Tibial nerve (tissue), 4 donors: Measurements from ENCODE around the gene ANKRD49. TPM values are rescaled to one million over a fixed set of nuclear protein-coding genes. Genes with fewer than 3 reads are reported as not detected.

Source experiments
- DNase-seq, 2 donors: peaks; one replicate each; pipeline ENCODE4 v3.0.0-alpha.2; 2019; ENCODE audit warnings: low spot score in 2 of 2
- H3K27ac ChIP-seq, 4 donors: fragments of 200-600 bp; sonication (generic) in 3 of 4; one replicate each; pipeline ENCODE4 v1.5.1; 2017 to 2019; ENCODE audit warnings: mild to moderate bottlenecking in 1 of 4
- H3K27me3 ChIP-seq, 2 donors: fragments of 200-600 bp; sonication (generic) in 1 of 2; one replicate each; pipeline versions ENCODE4 v1.5.1 to v1.6.0; 2017 to 2019
- H3K36me3 ChIP-seq, 3 donors: fragments of 200-600 bp; sonication (generic); one replicate each; pipeline ENCODE4 v1.5.1; 2018 to 2019
- H3K4me1 ChIP-seq, 4 donors: fragments of 200-600 bp; sonication (generic) in 3 of 4; one replicate each; pipeline ENCODE4 v1.5.1; 2017 to 2019
- H3K4me3 ChIP-seq, 4 donors: fragments of 200-600 bp; sonication (generic) in 3 of 4; one replicate each; pipeline ENCODE4 v1.5.1; 2017 to 2019; ENCODE audit warnings: mild to moderate bottlenecking in 1 of 4, moderate library complexity in 1 of 4
- H3K9me3 ChIP-seq, 4 donors: fragments of 200-600 bp; sonication (generic) in 3 of 4; one replicate each; pipeline ENCODE4 v1.5.1; 2017 to 2019
- EP300 ChIP-seq, 2 donors: sonication (generic); formaldehyde crosslinking; IDR thresholded peaks; one replicate each; pipeline ENCODE4 v1.6.1; 2017; ENCODE audit warnings: antibody characterized with exemption in 2 of 2, mild to moderate bottlenecking in 1 of 2
- POLR2A ChIP-seq, 2 donors: fragments of 450-650 bp; IDR thresholded peaks; one replicate each; pipeline ENCODE4 v1.6.1; 2017; ENCODE audit warnings: antibody characterized with exemption in 2 of 2, mild to moderate bottlenecking in 2 of 2, moderate library complexity in 2 of 2
- WGBS, 2 donors: methylation state at CpG; one replicate each; pipeline ENCODE4 v1.1.5; 2018; 5-methylcytosine and 5-hydroxymethylcytosine counted together
- total RNA-seq, 4 donors: library from RNA; depleted of rRNA; stranded (reverse); fragments of >200 nt; gene quantifications; one replicate each; pipeline ENCODE4 v1.1.0, GENCODE V29; 2016
- TF ChIP-seq, protein P1 (sequence below), 5 experiments: fragments of 200-600 bp in 3 of 5; fragments of 450-650 bp in 2 of 5; sonication (generic) in 3 of 5; IDR thresholded peaks; one replicate each; pipeline ENCODE4 v1.5.1; 2016 to 2019; ENCODE audit warnings: antibody characterized with exemption in 5 of 5, mild to moderate bottlenecking in 3 of 5, moderate library complexity in 2 of 5

Gene ANKRD49
- 10 to 100 TPM in 3 of 4 donors, 1 to 10 TPM in 1; 9.2 to 44.9 (median 16.8) TPM for total RNA-seq

DNA sequence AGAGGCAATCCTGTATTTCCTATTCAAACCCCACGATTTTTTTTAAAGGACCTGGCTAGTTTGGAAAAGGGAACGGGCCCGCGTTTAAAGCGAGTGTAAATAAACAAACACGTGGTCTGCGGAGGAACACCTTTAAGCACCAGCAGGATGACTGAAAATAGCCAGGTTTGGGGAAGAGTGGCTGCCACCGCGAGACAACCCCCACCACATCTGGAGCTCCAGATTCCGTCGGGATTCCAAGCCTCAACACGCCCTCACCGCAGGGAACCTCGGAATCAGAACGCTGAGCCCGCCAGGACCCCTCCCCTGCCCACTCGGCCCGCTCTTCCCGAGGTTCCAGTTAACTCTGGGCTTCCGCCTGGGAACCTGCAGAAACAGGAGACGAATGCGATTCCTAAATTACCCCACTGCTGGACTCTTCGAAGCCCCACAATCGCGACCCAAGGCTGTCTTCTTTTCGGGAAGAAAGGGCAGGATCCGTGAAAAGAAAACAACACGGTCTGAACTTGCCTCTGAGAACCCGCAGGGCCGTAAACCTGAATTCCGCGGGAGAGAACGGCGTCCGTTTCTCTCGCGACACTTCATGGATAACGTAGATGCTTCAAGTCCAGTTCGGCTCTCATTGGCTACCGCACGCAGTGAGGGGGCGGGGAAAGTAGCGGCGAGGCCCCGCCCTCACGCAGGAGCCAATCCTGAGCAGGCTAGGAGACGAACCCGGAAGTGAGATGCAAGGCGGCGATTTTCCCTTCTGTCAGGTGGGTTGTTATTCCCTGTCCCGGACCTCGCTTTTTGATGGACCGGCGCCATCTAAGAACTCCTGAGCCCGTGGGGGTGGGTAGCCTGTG lies at the start of gene ANKRD49, which contains the start of gene MRE11:
TSS of gene ANKRD49 (plus strand) at position 704 of the 845 bp plus-strand sequence. CDS start 2,710 bp downstream, outside the sequence.
TSS of gene MRE11 (minus strand) at position 564 of the 845 bp plus-strand sequence. CDS start 1,043 bp downstream, outside the sequence.
- Histone ChIP-seq H3K27ac (peak within 1 kb of the TSS; percentile 37 to 92 (median 84)), H3K4me1 (peaks cover 0 to 35% (median 9%) of the 10 kb centered on the region in 4 donors), H3K27me3 (no peaks in the 10 kb centered on the region), H3K9me3 (no peaks in the 10 kb centered on the region), H3K36me3 (peaks cover 0 to 40% (median 0%) of the 10 kb centered on the region in 3 donors), H3K4me3 (peak within 1 kb of the TSS; percentile 64 to 98 (median 78))
- TF ChIP-seq, protein P1, sequence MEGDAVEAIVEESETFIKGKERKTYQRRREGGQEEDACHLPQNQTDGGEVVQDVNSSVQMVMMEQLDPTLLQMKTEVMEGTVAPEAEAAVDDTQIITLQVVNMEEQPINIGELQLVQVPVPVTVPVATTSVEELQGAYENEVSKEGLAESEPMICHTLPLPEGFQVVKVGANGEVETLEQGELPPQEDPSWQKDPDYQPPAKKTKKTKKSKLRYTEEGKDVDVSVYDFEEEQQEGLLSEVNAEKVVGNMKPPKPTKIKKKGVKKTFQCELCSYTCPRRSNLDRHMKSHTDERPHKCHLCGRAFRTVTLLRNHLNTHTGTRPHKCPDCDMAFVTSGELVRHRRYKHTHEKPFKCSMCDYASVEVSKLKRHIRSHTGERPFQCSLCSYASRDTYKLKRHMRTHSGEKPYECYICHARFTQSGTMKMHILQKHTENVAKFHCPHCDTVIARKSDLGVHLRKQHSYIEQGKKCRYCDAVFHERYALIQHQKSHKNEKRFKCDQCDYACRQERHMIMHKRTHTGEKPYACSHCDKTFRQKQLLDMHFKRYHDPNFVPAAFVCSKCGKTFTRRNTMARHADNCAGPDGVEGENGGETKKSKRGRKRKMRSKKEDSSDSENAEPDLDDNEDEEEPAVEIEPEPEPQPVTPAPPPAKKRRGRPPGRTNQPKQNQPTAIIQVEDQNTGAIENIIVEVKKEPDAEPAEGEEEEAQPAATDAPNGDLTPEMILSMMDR (IDR thresholded peaks at IDR 0.05): peak in 1 of 5 experiments; percentile 10
- TF ChIP-seq EP300 (IDR thresholded peaks at IDR 0.05): peak in 1 of 2 donors; percentile 80
- TF ChIP-seq POLR2A (IDR thresholded peaks at IDR 0.05): peak; percentile 32 to 45
- DNase-seq: peak; percentile 96 to 98
- 0 to 1% methylated on average over 42 to 55 of the region's 55 CpGs for WGBS, 2 donors

DNA sequence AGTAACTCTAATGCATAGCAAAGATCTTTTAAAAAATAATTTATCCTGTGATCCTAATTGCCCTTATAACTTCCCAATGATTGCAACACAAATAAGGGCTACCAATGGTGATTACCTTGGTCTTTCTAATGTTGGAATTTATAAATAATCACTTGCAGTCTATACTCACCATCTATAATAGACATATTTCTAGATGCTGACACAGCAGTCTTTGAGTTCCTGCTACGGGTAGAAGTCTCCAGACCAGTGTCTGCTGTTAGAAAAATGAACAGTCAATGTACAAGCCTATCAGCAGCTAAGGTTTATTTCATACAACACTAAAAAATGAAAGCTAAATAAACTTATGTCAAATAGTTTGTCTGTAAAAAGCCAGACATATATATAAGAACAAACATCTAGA lies 48.1 kb upstream of the ANKRD49 start:
- no peaks in the 10 kb centered on the region for H3K9me3 ChIP-seq
- H3K36me3 ChIP-seq: peaks cover 0 to 71% (median 0%) of the 10 kb centered on the region in 3 donors
- TF ChIP-seq EP300 (IDR thresholded peaks at IDR 0.05) (no peak), POLR2A (IDR thresholded peaks at IDR 0.05) (no peak)
- TF ChIP-seq, protein P1 (IDR thresholded peaks at IDR 0.05): no peak
- no peak for DNase-seq
- H3K27ac ChIP-seq: no peak overlapping the region
- WGBS, 2 donors: 76 to 82% methylated on average over 1 of the region's 1 CpG
- no peak overlapping the region for H3K4me3 ChIP-seq
- no peaks in the 10 kb centered on the region for H3K27me3 ChIP-seq
- no peaks in the 10 kb centered on the region for H3K4me1 ChIP-seq

DNA sequence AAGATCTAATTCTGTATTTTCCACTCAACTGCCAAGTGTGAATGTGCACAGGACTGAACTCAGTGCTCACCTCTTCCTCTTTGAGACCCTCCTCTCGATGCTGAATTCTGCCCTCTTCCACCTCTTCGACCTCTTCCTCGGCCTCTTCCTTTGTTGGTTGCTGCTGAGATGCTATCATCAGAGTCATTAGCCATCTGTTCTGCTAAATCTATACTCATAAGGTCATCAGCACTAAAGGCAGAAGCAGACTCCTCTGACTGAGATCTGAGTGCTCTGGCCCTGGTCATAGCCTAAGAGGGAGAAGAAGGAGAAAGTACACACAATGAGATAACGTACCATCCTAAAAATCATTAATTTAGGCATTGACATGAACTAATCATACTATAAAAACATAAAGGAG lies 46.6 kb upstream of the ANKRD49 start:
- H3K36me3 ChIP-seq: peaks cover 0 to 56% (median 0%) of the 10 kb centered on the region in 3 donors
- H3K27me3 ChIP-seq: no peaks in the 10 kb centered on the region
- H3K4me3 ChIP-seq: no peak overlapping the region
- no peak overlapping the region for H3K27ac ChIP-seq
- TF ChIP-seq POLR2A (IDR thresholded peaks at IDR 0.05) (no peak), EP300 (IDR thresholded peaks at IDR 0.05) (no peak)
- TF ChIP-seq, protein P1 (IDR thresholded peaks at IDR 0.05): no peak
- DNase-seq: no peak
- H3K4me1 ChIP-seq: no peaks in the 10 kb centered on the region
- WGBS, 2 donors: 83 to 85% methylated on average over 4 of the region's 4 CpGs
- H3K9me3 ChIP-seq: no peaks in the 10 kb centered on the region

- Histone ChIP-seq H3K27me3 (no peaks in the 10 kb centered on the region), H3K4me1 (no peaks in the 10 kb centered on the region), H3K27ac (no peak overlapping the region), H3K9me3 (no peaks in the 10 kb centered on the region), H3K4me3 (no peak overlapping the region), H3K36me3 (peaks cover 0 to 40% (median 0%) of the 10 kb centered on the region in 3 donors)
- no peak for TF ChIP-seq POLR2A (IDR thresholded peaks at IDR 0.05)
- TF ChIP-seq, protein P1 (IDR thresholded peaks at IDR 0.05): no peak
- TF ChIP-seq EP300 (IDR thresholded peaks at IDR 0.05): no peak
- no peak for DNase-seq
- WGBS, 2 donors: 73 to 97% methylated on average over 1 of the region's 1 CpG
Measured at GRCh38 chr11:94449029-94449428, 44.8 kb upstream of the ANKRD49 start.

DNA sequence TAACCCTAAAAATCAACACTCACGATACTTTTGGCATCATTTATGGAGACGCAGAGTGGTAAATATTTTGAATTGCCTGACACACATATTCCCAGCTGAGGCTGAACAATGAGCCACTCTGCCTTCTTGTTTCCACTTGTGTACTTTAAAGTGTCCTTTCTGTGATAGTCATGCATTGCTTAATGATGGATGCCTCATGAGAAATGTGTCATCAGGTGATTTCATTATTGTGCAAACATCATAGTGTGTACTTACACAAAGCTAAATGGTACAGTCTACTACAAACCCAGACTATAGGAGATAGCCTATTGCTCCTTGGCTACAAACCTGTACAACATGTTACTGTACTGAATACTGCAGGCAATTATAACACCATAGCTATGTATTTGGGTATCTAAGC lies 44.3 kb upstream of the ANKRD49 start:
- H3K27ac ChIP-seq: no peak overlapping the region
- H3K27me3 ChIP-seq: no peaks in the 10 kb centered on the region
- no peaks in the 10 kb centered on the region for H3K4me1 ChIP-seq
- 58 to 63% methylated on average over 2 of the region's 2 CpGs for WGBS, 2 donors
- peaks cover 0 to 36% (median 0%) of the 10 kb centered on the region in 3 donors for H3K36me3 ChIP-seq
- TF ChIP-seq POLR2A (IDR thresholded peaks at IDR 0.05) (no peak), EP300 (IDR thresholded peaks at IDR 0.05) (no peak)
- DNase-seq: no peak
- no peak overlapping the region for H3K4me3 ChIP-seq
- H3K9me3 ChIP-seq: no peaks in the 10 kb centered on the region
